Measurements from ENCODE around the gene TEAD2. TPM values are rescaled to one million over a fixed set of nuclear protein-coding genes. Genes with fewer than 3 reads are reported as not detected.

Gene TEAD2
- total RNA-seq, 1 experiment from 2014 or later: 121 TPM

DNA sequence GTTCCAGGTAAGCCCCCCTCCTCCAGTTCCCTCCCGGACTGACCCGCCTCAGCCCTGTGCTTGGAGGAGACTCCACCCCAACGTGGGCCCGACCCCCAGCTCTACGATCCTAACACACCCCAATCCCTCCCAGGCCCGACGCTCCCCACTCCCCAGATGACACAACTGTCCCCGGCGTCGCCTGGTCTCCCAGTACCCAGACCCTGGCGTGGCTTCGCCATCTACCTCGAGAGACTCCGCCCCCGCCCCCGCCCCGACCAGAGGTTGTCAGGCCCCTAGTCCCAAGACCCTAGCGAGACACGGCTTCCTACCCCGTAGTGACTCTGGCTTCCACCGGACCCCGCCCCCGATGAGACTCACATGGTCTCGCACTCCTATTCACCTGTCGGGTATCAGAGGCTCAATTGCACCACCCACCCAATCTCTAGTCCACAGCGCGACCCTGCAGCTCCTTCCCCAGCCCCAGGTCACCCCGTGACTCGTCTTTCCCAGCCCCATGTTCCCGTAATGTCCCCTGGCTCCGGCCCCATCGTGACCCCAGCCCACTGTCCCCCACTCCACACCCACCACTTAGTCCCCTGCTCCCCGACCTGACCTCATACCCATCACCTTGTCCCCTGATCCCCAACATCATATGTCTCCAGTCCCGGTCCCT is 24.1 kb downstream of the TEAD2 start:
- BruUV-seq (replicated peaks): no TSS peak
- no peak overlapping the region for H3K27ac ChIP-seq (ENCODE audit: low read depth, low read length, poor library complexity, severe bottlenecking)
- H3K4me3 ChIP-seq (ENCODE audit: low read depth, low read length, poor library complexity, severe bottlenecking): peak overlapping the region; percentile 31
- H3K4me1 ChIP-seq (ENCODE audit: insufficient read depth, low read length, poor library complexity, severe bottlenecking): peaks cover 29% of the 10 kb centered on the region
- H3K36me3 ChIP-seq (ENCODE audit: insufficient read depth, low read length, poor library complexity, severe bottlenecking): peaks cover 24% of the 10 kb centered on the region
- no peaks in the 10 kb centered on the region for H3K27me3 ChIP-seq (replicated peaks; ENCODE audit: insufficient read depth, low read depth, low read length, poor library complexity)
- ChIA-PET POLR2A (ENCODE audit: low non-redundant PET) (interaction anchor here (0.5 kb wide), 1 partner anchor 35 kb away, joined by 5 read pairs; no protein-coding TSS in a partner anchor), CTCF (no interaction called here)
- intact Hi-C loops (cut with micrococcal nuclease; ENCODE audit: unreplicated experiment): no loop called here
- DNase-seq (ENCODE audit: low spot score): no peak
- H3K9me3 ChIP-seq (ENCODE audit: low read depth, low read length, poor library complexity, severe bottlenecking): no peaks in the 10 kb centered on the region
- TF ChIP-seq EZH2 (IDR thresholded peaks at IDR 0.05; ENCODE audit: borderline replicate concordance, low read depth, low read length, poor library complexity, severe bottlenecking): no peak

DNA sequence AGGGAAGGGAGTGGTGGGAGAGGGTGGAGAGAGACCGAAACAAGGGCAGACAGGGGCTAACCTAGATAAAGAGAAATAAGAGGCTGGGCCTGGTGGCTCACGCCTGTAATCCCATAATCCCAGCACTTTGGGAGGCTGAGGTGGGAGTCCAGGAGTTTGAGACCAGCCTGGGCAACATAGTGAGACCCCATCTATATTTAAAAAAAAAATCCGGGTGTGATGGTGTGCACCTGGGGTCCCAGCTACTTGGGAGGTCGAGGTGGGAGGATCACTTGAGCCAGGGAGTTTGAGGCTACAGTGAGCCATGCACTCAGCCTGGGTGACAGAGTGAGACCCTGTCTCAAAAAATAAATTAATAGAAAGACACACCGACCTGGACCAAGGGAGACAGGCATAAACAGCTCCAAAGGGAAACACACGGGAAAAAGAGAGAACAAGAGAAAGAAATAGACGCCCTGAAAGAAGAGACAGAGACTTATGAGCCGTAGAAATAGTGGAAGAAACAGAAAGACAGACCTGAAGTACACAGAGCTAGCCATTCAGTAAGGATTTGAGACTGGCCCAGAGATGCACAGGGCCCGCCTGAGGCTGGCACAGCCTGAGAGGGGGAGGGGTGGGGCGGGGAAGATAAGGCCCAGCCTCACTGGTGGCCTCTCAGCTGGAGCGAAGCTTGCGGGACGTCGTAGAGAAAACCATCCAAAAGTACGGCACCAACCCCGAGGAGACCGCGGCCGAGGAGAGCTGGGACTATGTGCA is 24.8 kb downstream of the TEAD2 start:
- Histone ChIP-seq H3K36me3 (ENCODE audit: insufficient read depth, low read length, poor library complexity, severe bottlenecking) (peaks cover 17% of the 10 kb centered on the region), H3K27ac (ENCODE audit: low read depth, low read length, poor library complexity, severe bottlenecking) (no peak overlapping the region), H3K4me1 (ENCODE audit: insufficient read depth, low read length, poor library complexity, severe bottlenecking) (peaks cover 29% of the 10 kb centered on the region), H3K27me3 (replicated peaks; ENCODE audit: insufficient read depth, low read depth, low read length, poor library complexity) (no peaks in the 10 kb centered on the region), H3K4me3 (ENCODE audit: low read depth, low read length, poor library complexity, severe bottlenecking) (no peak overlapping the region), H3K9me3 (ENCODE audit: low read depth, low read length, poor library complexity, severe bottlenecking) (no peaks in the 10 kb centered on the region)
- TF ChIP-seq CTCF (conservative IDR thresholded peaks at IDR 0.05; ENCODE audit: low read depth, low read length) (no peak), EZH2 (IDR thresholded peaks at IDR 0.05; ENCODE audit: borderline replicate concordance, low read depth, low read length, poor library complexity, severe bottlenecking) (no peak)
- CTCF ChIA-PET: no interaction called here
- no TSS peak for BruUV-seq (replicated peaks)
- POLR2A ChIA-PET (ENCODE audit: low non-redundant PET): interaction anchor here (0.5 kb wide), 1 partner anchor 34 kb away, joined by 5 read pairs; no protein-coding TSS in a partner anchor
- intact Hi-C loops (cut with micrococcal nuclease; ENCODE audit: unreplicated experiment): no loop called here
- DNase-seq (ENCODE audit: low spot score): no peak

GRCh38 chr19:49336482-49337266 is 25.5 kb downstream of the TEAD2 start:
- H3K36me3 ChIP-seq (ENCODE audit: insufficient read depth, low read length, poor library complexity, severe bottlenecking): peaks cover 12% of the 10 kb centered on the region
- H3K4me1 ChIP-seq (ENCODE audit: insufficient read depth, low read length, poor library complexity, severe bottlenecking): peaks cover 29% of the 10 kb centered on the region
- H3K4me3 ChIP-seq (ENCODE audit: low read depth, low read length, poor library complexity, severe bottlenecking): no peak overlapping the region
- no TSS peak for BruUV-seq (replicated peaks)
- intact Hi-C loops (cut with micrococcal nuclease; ENCODE audit: unreplicated experiment): no loop called here
- no peak for DNase-seq (ENCODE audit: low spot score)
- no peak overlapping the region for H3K27ac ChIP-seq (ENCODE audit: low read depth, low read length, poor library complexity, severe bottlenecking)
- TF ChIP-seq CTCF (conservative IDR thresholded peaks at IDR 0.05; ENCODE audit: low read depth, low read length) (no peak), EZH2 (IDR thresholded peaks at IDR 0.05; ENCODE audit: borderline replicate concordance, low read depth, low read length, poor library complexity, severe bottlenecking) (no peak)
- H3K27me3 ChIP-seq (replicated peaks; ENCODE audit: insufficient read depth, low read depth, low read length, poor library complexity): no peaks in the 10 kb centered on the region
- ChIA-PET POLR2A (ENCODE audit: low non-redundant PET) (no interaction called here), CTCF (no interaction called here)
- H3K9me3 ChIP-seq (ENCODE audit: low read depth, low read length, poor library complexity, severe bottlenecking): no peaks in the 10 kb centered on the region
